Fibroblast of lung (primary cell): Measurements from ENCODE around the gene LPP.

Experiments
- CTCF ChIP-seq, 2 donors: IDR thresholded peaks in 1 of 2; conservative IDR thresholded peaks in 1 of 2; 1 replicate in 1 of 2; 2 replicates in 1 of 2; pipeline ENCODE4 v1.5.1; 2011 to 2012; ENCODE audit warnings: low read length in 2 of 2, control low read depth in 1 of 2, inconsistent platforms in 1 of 2, low read depth in 1 of 2, mild to moderate bottlenecking in 1 of 2
- EZH2 ChIP-seq: IDR thresholded peaks from 2 replicates; pipeline ENCODE4 v1.5.1; 2012; ENCODE audit warnings: low read length, control low read depth, mild to moderate bottlenecking; ENCODE audit errors: missing control alignments

- TF ChIP-seq CTCF (conservative IDR thresholded peaks at IDR 0.05 in 1 of 2, IDR thresholded peaks at IDR 0.05 in 1 of 2; ENCODE audit: low read depth in 1 of 2, low read length in 2 of 2), result no peak
- TF ChIP-seq EZH2, result no peak
Observed at GRCh38 chr3:188184160-188184559, 30.2 kb downstream of the LPP start.
